ENCODE measurements around the gene RHOV.

RHOV gene

DNA sequence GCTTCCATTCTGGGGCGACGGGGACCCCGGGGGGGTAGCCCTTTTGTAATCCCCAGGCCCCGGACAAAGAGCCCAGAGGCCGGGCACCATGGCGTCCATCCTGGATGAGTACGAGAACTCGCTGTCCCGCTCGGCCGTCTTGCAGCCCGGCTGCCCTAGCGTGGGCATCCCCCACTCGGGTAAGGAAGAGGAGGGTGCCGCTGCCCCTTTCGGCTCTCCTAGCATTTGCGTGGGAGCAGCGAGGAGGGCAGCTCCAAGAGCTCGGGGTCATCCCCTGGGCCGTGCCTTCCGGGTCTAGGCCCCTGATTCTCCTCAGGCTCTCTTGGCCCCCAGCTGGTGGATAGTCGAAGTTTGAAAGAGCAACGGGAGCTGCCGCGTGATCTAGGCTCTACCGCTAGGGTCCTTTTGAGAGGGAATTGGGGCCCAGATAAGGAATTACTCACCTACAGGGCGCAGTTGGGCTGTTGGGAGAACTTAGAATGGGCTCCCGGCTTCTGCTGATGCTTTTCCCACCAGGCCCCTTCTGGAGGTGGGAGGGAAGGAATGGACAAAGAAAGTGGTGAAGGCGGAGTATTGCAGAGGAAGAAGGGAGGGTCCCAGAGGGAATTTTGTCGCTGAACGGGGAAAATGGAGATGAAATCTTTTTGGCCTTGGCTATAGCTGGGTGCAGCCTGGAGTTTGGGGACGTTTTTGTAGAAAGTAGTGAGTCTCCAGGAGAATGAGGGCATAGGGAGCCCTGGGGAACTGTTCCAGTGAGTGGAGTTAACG lies 20.8 kb upstream of the RHOV start:
- Histone ChIP-seq H3K4me1 (ENCODE audit: control insufficient read depth in 1 of 2, insufficient read depth in 1 of 2, low read depth in 1 of 2, low read length in 1 of 2) (peaks cover 48 to 58% of the 10 kb centered on the region in 2 experiments), H3K27ac (peak overlapping the region; percentile 94), H3K36me3 (peaks cover 34% of the 10 kb centered on the region), H3K9me3 (no peaks in the 10 kb centered on the region), H3K4me3 (ENCODE audit: low read depth in 1 of 2, low read length in 1 of 2) (peak overlapping the region; percentile 81 to 98), H3K27me3 (no peaks in the 10 kb centered on the region)
- TF ChIP-seq, protein P1, sequence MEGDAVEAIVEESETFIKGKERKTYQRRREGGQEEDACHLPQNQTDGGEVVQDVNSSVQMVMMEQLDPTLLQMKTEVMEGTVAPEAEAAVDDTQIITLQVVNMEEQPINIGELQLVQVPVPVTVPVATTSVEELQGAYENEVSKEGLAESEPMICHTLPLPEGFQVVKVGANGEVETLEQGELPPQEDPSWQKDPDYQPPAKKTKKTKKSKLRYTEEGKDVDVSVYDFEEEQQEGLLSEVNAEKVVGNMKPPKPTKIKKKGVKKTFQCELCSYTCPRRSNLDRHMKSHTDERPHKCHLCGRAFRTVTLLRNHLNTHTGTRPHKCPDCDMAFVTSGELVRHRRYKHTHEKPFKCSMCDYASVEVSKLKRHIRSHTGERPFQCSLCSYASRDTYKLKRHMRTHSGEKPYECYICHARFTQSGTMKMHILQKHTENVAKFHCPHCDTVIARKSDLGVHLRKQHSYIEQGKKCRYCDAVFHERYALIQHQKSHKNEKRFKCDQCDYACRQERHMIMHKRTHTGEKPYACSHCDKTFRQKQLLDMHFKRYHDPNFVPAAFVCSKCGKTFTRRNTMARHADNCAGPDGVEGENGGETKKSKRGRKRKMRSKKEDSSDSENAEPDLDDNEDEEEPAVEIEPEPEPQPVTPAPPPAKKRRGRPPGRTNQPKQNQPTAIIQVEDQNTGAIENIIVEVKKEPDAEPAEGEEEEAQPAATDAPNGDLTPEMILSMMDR (IDR thresholded peaks at IDR 0.05), result peak; percentile 51

DNA sequence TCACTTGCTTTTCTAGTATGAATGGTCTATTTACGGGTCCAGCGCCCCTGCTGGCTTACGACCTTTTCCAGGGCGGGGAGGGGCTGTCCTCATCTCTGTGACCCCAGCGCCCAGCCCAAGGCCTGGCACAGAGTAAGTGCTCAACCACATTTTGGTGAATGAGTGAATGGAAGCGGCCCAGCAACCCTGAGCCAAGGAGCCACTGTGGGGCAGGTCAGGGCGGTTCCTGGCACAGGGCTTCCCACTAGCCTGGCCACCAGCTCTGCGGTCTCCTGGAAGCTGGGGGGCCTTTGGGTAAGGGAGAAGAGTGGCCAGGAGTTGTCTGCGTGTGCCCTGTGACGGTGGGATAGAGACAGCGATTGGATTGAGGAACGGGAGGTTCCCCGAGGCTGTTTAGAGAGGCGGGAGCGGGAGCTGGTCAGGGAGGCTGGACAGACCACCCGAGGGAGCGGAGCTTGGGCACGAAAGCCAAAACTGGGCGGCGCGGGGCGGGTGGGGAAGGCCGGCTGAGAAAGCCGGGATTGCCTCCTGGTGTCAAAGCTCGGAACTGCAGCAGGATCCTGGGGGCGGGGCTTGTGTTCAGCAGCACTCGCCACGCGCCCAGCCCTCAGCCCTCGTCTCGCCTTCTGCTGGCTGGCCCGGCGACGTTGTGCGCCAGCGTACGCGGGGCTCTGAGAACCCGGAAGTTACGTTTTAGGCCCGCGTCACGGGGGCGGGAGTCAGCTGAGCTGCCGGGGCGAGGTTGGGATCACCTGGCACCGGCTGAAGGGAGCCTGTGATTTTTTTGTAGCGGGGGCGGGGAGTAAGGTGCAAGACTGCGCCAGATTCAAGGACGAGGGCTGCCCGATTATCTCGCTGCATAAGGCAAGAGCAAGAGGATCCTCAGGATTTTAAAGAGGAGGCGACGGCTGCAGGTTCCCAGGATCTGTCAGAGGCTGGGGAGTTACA lies 20.0 kb upstream of the RHOV start, which contains the start of gene VPS18:
Gene VPS18 (plus strand): TSS at position 718 of the 948 bp plus-strand sequence. CDS start 319 bp downstream, outside the sequence.
- Histone ChIP-seq H3K27me3 (no peaks in the 10 kb centered on the region), H3K4me1 (ENCODE audit: control insufficient read depth in 1 of 2, insufficient read depth in 1 of 2, low read depth in 1 of 2, low read length in 1 of 2) (peaks cover 48 to 58% of the 10 kb centered on the region in 2 experiments), H3K4me3 (ENCODE audit: low read depth in 1 of 2, low read length in 1 of 2) (peak within 1 kb of the TSS; percentile 81 to 98), H3K27ac (peak within 1 kb of the TSS; percentile 94), H3K36me3 (peaks cover 26% of the 10 kb centered on the region), H3K9me3 (no peaks in the 10 kb centered on the region)
- TF ChIP-seq, protein P1 (IDR thresholded peaks at IDR 0.05), result peak; percentile 100

GRCh38 chr15:40893019-40893670 lies 19.1 kb upstream of the RHOV start:
- TF ChIP-seq, protein P1 (IDR thresholded peaks at IDR 0.05), result no peak
- Histone ChIP-seq H3K27me3 (no peaks in the 10 kb centered on the region), H3K36me3 (peaks cover 19% of the 10 kb centered on the region), H3K4me1 (ENCODE audit: control insufficient read depth in 1 of 2, insufficient read depth in 1 of 2, low read depth in 1 of 2, low read length in 1 of 2) (peaks cover 48 to 58% of the 10 kb centered on the region in 2 experiments), H3K9me3 (no peaks in the 10 kb centered on the region), H3K4me3 (ENCODE audit: low read depth in 1 of 2, low read length in 1 of 2) (peak overlapping the region; percentile 81 to 98), H3K27ac (peak overlapping the region; percentile 94)

DNA sequence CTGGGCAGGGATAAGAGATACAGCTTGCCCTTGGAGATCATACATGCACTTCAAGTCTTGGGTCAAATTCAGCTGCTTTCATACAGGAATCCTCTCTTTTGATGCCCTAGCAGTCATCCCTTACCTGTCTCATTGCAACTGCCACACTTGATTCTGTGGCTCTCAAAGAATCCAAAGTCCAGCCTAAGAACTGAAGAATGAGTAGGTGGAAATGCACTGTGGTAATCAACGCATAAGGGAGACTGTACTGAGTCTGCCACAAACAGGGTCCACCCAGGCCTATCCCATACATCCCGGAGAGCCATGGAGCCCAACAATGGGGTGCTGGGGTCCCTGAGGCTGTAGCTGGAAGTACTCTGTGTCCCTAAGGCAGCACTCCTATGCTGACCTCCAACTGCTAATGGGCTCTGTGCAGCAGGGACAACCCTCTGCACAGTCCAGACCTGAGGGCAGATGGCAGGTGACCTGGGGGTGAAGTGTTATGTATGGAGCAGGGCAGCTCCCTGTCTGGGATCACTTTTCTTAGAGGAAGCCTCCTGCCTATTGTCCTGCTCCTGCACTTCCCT lies 18.5 kb upstream of the RHOV start:
- H3K4me1 ChIP-seq (ENCODE audit: control insufficient read depth in 1 of 2, insufficient read depth in 1 of 2, low read depth in 1 of 2, low read length in 1 of 2), result peaks cover 47 to 58% of the 10 kb centered on the region in 2 experiments
- no peaks in the 10 kb centered on the region for H3K9me3 ChIP-seq
- peak overlapping the region; percentile 94 for H3K27ac ChIP-seq
- TF ChIP-seq, protein P1 (IDR thresholded peaks at IDR 0.05), result no peak
- peak overlapping the region; percentile 81 to 98 for H3K4me3 ChIP-seq (ENCODE audit: low read depth in 1 of 2, low read length in 1 of 2)
- peaks cover 18% of the 10 kb centered on the region for H3K36me3 ChIP-seq
- H3K27me3 ChIP-seq, result no peaks in the 10 kb centered on the region
